NCI-H2029 treated with DMSO at 0.1 percent for 48 hours (cell line): ENCODE results near the gene ZNF236.

Source experiments
- DNase-seq: peaks from one replicate; lab custom pipeline; 2025; lab: John Stamatoyannopoulos, UW

ZNF236 gene

DNA sequence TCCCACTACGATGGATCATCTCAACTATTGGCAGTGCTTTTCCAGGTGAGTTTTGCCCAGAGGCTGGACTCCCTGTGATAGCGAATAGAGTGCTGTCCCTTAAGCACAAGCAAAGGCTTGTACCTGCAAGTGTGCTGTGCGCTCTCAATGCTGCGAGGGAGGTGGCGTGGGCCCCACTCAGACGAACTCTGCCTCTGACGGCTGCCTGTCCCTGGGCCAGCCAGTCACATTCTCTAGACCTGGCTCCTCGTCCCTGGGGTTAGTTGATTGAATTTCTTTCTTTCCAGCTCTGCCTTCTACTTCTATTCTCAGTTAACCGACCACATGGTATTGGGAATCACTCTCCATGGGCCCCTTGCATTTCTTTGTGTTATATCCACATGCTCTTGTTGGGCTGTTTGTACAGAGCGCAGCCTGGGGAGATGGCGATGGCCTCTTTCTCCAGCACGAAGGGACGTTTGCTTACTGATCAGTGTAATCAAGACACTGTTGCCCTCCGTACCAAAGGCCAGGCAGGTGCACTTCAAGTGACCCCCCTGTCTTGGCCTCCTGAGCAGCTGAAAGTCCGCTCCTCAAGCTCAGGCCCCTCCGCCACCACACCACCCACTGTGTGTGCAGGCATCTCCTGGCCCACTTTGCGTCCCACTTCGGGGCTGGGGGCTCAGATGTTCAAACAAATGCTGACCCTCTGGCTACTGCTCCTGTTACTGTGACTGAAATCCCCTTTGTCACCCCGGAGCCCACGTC, 151.3 kb downstream of the ZNF236 start:
- no peak for DNase-seq

DNA sequence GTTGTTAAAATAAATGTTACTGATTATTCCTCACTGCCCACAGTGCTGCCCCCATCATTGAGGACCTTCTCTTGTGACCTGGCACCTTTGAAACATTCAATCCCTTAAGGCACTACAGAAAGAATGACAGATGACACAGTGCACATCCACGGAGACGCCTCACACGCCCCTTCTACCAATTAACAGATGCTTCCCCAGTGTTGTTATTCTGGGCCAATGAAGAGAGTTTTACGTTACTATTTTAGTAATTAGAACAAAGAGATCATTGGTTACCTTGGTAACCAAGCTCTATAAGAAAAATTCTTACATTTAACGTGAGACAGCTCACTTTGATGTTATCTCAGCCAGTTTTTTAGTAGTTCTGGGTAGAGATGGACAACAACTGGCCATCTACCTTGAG, 152.0 kb downstream of the ZNF236 start:
- DNase-seq, result no peak

DNA sequence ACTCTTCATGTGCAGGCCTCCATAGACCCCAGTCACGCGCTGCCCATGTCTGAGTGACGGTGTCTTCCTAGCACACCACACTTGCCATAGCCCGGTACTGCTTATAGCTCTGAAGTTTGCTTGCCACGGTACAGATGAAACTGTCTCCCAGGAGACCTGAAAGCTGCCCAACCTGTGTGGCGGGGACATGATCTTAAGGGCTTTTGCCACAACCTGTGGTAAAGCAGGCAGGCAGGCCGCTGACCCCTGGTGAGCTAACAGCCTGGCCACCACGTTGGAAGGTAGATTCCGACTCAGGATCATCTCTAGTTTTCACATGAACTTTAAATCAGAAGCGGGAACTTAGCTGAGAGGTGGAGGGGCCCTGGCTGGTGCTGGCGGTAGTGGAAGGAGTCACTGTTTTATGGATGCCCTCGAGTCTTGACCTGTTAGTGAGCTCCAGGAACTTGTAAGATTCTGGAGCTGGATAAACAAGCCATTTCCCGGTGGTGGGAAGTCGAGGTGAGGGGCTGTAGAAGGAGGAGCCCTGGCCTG, 153.3 kb downstream of the ZNF236 start:
- DNase-seq, result no peak

DNA sequence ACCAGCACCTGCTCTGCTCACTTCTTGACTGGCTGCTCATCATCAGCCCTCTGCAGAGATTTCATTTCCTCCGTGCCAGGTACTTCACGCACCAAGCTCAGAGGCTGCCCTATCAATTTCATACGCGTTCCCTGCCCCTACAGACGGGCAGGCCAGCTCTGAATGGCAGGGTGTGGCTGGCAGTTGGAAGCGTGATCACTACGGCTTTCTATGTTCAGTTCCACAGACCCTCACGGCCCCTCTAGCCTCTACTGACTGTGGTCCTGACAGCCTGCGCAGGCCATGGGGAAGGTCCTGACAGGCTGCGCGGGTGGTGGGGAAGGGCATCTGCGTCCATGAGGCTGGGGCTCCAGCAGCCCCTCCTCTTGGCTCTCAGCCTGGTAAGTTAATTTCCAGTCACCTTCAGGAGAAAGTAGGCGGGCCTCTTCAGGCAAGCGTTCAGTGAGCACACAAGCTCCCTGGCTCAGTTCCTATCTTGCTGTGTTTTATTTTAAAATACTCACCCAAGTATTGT, 154.8 kb downstream of the ZNF236 start:
- peak; percentile 25 for DNase-seq

DNA sequence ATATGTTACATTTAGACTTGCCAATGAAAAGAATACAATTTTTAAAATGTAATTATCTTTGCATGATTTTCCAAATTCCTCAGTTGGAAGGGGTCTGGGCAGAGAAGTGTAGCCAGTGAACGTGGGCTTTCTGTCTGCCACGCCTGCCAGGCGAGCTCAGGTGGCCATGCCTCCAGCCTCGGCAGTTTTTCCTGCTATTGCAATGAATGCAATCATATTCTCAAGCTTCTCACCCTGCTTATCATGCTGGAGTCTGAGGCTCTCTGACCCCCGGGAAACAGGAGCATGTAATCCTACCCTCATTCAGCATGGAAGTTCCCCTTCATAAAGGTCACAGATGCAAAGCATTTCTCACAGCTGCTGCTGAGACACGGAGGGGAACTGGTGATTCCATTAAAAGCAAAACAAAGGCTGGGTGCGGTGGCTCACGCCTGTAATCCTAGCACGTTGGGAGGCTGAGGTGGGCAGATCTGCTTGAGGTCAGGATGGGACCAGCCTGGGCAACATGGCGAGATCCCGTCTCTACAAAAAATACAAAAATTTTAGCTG, 155.4 kb downstream of the ZNF236 start:
- DNase-seq, result no peak

DNA sequence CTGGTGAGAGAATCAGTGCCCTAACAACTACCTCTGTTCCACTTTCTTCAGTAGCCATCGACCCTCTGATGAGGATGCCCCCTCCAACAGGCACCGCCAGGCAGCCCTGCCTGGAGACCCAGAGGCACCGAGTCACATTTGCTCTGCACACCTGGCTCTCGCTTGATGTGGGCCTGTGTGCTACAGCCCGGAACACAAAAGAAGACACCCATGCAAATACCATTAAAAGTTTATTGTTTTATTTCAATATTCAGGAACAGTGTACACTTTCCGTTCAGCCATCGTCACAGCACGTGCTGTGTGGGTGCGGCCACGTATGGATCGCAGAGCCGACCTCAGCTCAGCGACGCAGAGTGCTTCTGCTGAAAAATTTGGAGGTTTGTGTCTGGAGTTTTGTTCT, 156.3 kb downstream of the ZNF236 start:
- DNase-seq, result no peak

DNA sequence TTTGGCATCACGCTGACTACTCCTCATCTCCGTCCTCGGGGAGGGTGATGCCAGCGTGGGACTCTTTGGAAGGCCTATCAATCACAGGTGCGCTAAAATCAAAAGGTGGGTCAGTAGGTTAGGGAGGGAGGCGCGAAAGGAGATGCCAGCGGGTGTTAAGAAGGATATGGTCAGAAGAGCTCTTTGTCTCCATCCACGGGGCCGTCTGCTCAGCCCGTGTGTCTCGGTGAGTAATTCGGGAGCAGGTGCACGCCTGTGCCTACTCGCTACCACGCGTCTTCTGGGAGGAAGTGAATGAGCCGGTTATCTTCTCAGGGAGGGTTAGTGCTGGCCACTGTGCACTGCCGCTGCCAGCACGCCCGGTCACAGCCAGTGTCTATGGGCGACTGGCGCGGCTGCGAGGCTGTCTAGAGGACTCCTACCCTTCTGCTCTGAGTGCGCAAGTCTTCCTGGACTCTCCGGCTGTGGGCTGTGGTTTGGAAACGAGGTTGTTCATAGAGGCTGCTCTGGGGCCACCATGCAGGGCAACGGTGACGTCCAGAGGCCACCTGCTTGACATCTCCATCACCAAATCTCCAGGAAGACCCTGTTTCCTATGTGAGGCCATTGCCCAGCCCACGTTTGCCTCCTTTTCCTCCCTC, 156.9 kb downstream of the ZNF236 start:
- no peak for DNase-seq

DNA sequence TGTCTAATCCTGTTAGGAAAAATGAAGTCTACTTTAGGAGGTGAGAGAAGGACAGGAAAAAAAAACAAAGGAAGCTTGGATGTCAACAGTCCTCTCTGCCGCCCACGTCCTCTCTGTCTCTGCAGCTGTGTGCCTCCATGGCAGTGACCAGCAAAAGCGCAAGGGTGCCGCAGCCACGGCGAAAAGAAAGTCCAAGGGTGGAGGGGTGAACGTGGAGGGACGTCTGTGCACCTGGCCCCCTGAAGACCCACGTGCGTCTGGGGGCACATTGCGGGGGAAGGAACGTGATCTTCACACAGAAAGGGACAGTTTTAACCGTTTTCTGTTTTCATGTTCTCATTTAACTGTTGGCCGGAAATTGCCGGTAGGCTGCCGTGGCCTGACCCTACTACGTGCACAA, 157.5 kb downstream of the ZNF236 start:
- DNase-seq, result no peak

DNA sequence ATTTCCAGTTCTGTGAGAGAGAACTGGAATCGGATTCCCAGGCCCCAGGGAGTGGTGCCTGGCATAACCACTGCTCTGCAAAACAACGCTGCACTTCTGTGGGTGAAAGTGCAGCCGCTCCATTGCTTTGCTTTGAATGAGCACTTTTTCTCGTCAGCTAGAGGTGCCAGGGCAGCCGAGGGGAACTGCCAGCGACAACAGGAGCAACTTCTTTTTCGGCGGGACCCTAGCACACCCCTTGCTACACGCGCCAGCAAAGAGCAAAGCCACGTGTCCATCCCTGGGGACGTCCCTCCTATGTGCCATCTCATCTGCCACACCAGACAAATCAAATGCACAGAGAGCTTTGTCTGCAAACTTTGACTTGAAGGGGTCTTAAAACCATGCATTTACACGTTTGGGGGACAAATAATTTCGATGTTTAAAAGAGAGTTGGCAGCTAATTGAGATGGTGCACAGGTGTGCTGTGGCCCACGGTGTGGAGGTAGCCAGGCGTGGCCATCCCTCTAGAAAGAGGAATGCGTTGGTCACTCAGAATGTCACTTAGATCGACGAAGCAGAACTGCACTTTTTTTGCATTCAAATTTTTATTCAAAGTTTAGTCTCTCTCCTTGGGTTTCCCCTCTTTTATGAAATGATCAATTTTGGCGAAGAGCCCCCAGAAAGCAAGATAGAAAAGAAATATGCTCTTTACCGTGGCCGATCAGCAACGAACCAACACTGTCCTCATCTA, 158.5 kb downstream of the ZNF236 start:
- no peak for DNase-seq

DNA sequence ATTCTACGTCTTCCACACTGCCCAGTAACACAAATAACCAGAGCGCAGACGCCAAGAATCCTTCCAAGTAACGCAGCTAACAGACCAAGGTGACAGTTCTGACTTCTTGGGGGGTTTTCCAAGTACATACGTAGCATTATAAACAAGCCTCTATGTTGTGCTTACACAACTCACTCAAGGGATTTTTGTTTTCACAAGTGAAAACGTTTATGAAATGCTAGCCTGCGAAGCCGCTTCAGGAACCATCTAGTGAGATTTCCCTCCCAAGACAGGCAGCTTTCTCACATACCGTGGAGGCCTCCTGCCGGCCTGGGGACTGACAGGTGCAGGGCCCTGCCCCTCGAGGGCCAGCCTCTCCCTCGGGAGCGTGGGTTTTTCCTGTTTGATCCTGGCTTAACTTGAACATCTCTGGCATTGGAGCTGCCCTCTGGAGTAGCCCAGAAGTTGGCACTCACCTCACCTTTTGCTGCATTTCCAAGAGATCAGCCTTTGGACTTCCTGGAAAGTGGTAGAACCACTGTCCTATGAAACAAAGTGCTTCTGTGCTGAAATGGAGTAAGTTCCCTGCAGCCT, 159.1 kb downstream of the ZNF236 start:
- DNase-seq, result no peak

DNA sequence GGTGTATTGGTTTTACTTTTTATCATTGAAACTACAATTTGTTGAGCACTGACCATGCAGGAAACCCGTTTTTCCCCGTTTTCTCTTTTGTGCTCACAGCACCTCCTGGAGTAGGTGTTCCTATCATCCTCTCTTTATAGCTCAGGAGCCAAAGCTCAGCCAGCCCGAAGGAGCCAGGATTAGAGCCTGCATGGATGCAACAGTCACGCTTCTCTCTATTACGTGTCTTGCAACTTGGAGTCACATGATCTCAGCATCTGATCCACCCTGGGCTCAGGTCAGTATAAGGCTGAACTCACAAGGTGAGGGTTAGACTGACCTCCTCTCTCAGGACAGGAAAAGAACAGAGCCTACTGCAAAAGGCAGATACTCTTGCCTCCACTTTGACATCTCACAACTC, 159.7 kb downstream of the ZNF236 start:
- no peak for DNase-seq

DNA sequence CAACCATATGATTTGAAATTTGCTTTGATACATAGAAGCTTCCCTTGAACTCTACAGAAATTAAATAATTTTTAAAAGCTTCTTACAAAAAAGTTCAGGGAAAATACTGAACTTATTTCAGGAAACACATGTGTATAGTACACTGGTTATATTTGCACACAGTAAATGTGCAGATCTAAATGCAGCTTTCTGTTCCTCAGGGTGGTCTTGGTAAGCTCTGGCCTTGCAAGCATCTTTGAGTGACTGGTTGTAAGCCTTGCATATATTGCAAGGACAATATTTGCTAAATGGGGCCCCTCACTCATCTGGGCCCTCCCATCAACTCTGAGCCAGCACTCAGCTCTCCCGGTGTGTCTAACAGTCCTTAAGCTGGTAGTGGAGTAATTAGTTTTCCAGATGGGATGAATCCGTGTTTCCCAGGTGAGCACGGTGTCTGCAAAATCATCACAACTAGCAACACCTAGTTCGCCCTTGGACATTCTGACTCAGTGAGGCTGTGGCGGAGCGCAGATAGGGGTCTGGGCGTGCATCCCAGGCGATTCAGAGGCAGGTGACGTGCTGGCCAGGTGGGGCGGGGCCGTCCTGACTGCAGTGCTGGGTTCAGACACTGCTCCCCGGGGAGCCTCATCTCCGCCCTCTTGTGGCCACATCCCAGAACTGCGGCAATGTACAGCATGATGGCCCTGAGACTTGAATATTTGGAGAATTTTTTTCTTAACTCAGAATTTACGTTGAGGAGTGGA, 160.7 kb downstream of the ZNF236 start:
- peak; percentile 9 for DNase-seq

DNA sequence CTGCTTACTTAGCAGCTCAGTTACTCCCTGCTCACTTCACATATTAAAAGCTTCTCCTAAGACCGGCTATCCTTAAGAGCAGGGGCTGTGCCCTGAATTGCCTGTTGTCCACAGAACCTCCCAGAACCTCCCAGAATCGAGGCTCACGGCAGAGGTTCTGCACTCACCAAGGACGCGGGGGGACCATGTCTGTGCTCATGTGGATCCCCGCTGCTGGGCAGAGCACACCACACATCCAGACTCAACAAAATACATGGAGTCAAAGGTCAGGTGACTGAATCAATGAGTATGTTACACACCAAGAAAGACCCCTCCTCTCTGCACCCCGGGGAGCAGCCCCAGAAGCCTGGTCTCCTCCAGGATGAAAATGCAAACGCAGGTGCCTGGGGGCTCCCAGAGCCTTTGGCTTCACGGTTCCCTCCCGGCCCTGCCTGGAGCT, 161.3 kb downstream of the ZNF236 start:
- no peak for DNase-seq

DNA sequence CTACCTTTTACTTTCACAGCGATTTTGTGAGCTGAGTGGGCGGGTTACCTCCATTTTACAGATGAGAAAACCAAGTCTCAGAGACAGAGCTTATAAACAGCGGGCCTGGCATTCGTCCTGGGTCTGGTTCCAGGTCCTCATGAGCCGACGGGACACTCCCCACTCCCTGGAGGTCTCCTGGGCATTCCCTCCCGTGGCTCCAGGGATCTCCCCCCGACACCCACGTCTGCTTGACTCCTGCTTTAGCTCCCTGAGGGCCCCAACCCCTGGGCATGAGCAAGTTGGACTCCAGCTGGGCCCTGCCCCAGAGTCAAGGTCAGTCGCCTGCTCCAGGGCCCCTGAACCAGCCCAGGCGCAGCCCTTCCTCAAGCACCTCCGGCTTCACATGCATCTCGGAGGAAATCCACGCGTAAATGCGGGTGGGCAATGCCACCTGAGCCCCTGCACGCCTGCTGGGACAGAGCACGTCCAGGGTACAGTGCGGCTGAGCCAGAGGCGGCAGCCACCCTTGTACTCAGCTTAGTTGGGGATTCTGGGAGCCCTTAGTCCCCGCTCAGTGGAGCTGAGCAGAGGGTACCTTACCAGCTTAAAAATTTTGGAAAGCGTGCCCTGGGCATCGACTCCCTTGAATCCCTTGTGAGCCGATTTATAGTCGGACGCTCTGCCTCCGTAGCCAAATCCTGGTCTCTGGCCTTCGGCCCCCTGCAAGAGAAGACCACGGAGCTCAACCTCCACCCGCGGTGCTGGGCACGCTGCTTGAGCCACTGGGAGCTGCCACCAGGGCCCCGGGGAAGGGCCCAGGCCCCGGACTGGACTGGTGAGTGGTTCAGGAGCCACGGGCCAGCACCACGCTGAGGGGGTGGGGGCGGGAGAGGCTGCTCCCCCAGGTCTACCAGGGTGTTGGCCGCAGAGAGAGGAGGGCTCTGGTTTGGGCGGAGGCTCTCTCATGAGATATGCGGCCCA, 162.1 kb downstream of the ZNF236 start:
- DNase-seq, result no peak

DNA sequence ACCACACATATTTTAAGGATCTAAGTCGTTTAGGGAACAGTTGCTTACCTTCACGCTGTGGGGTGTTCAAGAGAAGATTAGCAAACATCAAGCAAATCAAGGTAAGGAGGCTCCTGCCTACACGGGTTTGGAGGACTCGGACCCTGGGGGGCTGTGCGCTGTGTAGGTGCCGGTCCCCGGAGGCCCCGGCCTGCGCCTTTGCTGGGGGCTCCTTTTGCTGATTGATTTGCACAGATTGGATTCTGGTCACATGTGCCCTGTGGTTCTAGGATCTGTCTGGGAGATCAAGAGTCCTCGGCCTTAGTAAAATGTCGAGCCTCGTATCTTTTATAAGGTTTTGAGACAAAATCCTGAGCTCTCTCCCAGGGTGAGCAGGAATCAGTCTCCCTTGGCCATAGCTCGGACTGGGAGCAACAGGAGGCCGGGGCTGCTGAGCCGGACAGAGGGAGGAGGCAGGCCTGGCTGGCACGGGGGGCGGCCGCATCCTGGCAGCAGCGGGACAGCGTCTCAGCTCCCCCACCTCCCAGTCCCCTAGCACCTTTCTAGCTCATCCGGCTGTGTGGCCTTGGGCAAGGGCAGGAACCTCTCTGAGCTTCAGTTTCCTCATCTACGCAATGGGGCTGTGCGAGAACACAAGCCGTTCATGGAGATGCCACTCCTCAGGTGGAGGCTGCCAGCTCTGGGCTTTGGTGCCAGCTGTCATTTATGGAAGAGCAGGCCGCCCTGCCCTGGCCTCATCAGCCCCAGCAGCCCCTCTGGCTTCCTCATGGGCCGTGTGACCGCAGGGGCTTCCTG, 163.0 kb downstream of the ZNF236 start:
- no peak for DNase-seq

DNA sequence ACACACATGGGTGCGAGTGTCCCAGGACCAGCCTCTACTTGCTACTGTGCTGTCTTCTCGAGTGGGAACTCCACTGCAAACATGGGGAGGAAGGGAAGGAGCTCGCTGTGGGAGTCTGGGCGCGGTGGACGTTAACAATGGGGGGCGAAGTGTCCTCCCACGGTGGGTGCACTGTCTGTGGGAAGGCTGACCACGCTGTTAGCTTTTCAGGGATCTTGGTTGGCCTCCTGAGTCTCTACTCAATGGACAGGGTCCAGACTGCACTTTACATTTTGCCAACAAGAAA, 163.5 kb downstream of the ZNF236 start:
- DNase-seq, result no peak

DNA sequence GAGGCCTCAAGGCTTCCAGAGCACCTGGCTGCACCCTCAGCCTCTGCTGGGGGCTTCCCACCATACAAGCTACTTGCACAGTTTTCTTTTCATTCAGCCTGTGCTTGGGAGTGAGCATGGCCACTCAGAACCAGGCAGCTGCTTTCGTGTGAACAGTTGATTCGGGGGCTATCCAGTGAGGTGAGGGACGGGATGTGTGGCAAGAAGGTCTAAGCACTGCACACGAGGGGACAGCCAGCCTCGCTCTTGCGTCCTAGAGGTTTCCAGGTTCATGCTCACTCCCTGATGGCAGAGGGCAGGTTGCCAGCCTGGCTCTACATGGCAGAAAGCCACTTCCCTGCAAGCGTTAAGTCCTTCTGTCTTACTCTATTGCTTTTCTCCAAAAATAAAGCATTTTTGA, 164.0 kb downstream of the ZNF236 start:
- no peak for DNase-seq

DNA sequence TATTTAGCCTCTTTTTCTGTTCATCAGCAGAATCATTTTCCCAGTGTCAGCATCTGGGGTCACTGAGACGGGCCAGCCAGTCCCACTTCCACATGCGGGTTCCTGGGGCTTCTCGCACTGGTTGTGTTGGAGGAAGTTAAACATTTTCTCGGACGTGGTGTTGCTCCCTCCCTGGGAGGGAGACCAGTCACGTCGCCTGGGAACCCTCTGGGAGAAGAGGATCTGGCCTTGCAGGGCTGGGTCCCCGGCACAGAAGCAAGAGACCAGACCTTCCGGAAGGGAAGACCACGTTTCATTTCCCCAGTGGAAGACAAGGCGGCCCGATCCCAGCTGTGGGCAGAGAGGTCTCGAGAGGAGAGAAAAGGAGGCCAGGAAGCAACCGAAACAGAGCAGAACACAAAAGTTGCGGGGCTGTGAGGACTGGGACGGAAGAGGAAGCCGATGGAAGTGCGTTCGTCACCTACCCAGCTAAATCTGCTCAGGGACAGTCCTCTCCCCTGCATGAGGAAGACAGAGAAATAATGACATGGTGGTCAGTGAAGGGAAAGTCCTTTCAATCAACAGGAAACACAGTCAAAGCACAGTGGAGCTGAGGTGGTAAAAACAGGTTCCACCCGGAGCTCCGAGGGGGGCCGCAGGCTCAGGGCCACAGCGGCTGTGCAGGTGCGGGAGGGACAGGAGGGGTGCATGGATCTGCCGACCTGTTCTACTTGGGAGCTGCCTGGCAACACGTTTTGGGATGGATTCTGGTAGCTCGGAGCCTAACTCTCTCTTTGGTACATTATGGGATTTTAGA, 165.9 kb downstream of the ZNF236 start:
- no peak for DNase-seq
